PC-3 (cell line): ENCODE measurements around the gene ATP2B3. TPM values are rescaled to one million over a fixed set of nuclear protein-coding genes. Genes with fewer than 3 reads are reported as not detected.

Experiments used
- ATAC-seq: fragments of 200-7000 bp; cut with Tn5 transposase; 2 replicates; pipeline ENCODE4 v1.9.1; 2020; ENCODE audit warnings: mild to moderate bottlenecking, moderate library complexity
- BruUV-seq: library from RNA; stranded (reverse); fragments of 400-500 nt; replicated peaks from 2 replicates; lab custom pipeline; 2021; lab: Mats Ljungman, UMichigan
- CTCF ChIA-PET: fragments of 300-600 bp; sonication (Branson Sonifier 250); formaldehyde crosslinking; loops from one replicate; lab custom pipeline; 2022; ENCODE audit warnings: antibody characterized with exemption; lab: Charles Lee
- POLR2A ChIA-PET: fragments of 300-600 bp; sonication (Branson Sonifier 250); formaldehyde crosslinking; loops from one replicate; lab custom pipeline; 2022; ENCODE audit warnings: antibody characterized with exemption; ENCODE audit not compliant: unreplicated experiment; lab: Charles Lee
- DNase-seq: peaks from one replicate; pipeline ENCODE4 v3.0.0-alpha.2; 2015
- H2AFZ ChIP-seq: fragments of 300-600 bp; sonication (generic); 2 replicates; pipeline ENCODE4 v1.6.0; 2016; ENCODE audit warnings: antibody characterized with exemption, low read length
- H3F3A ChIP-seq: fragments of 300-600 bp; sonication (generic); one replicate; pipeline ENCODE4 v1.6.0; 2017; ENCODE audit warnings: antibody characterized with exemption, low read length, control low read depth, mild to moderate bottlenecking; ENCODE audit not compliant: unreplicated experiment
- H3K27ac ChIP-seq: fragments of 300-600 bp; sonication (generic); 2 replicates; pipeline ENCODE4 v1.5.1; 2016; ENCODE audit warnings: mild to moderate bottlenecking, low read length
- H3K27me3 ChIP-seq: fragments of 300-600 bp; sonication (generic); 2 replicates; pipeline ENCODE4 v1.6.1; 2016; ENCODE audit warnings: low read length, mixed read lengths
- H3K36me3 ChIP-seq: fragments of 300-600 bp; sonication (generic); 2 replicates; pipeline ENCODE4 v1.6.1; 2016; ENCODE audit warnings: low read depth, mixed run types, low read length, mixed read lengths
- H3K4me1 ChIP-seq: fragments of 300-600 bp; sonication (generic); 2 replicates; pipeline ENCODE4 v1.5.1; 2016; ENCODE audit warnings: low read length; ENCODE audit not compliant: insufficient read depth
- H3K4me2 ChIP-seq: fragments of 300-600 bp; sonication (generic); 2 replicates; pipeline ENCODE4 v1.6.0; 2016; ENCODE audit warnings: low read length
- H3K4me3 ChIP-seq: fragments of 300-600 bp; sonication (generic); 2 replicates; pipeline ENCODE4 v1.5.1; 2016; ENCODE audit warnings: mild to moderate bottlenecking, low read length, mixed read lengths
- H3K79me2 ChIP-seq: fragments of 300-600 bp; sonication (generic); 2 replicates; pipeline ENCODE4 v1.6.1; 2017; ENCODE audit warnings: low read length, mixed read lengths
- H3K9ac ChIP-seq: fragments of 300-600 bp; sonication (generic); 2 replicates; pipeline ENCODE4 v1.6.0; 2016; ENCODE audit warnings: mild to moderate bottlenecking, low read length
- H3K9me2 ChIP-seq: fragments of 300-600 bp; sonication (generic); replicated peaks from 2 replicates; pipeline ENCODE4 v1.6.1; 2016; ENCODE audit warnings: mixed run types, low read length, mixed read lengths
- H3K9me3 ChIP-seq: fragments of 300-600 bp; sonication (generic); 2 replicates; pipeline ENCODE4 v1.6.1; 2016; ENCODE audit warnings: low read length, mixed read lengths
- H4K20me1 ChIP-seq: fragments of 300-600 bp; sonication (generic); 2 replicates; pipeline ENCODE4 v1.6.1; 2016; ENCODE audit warnings: low read length, mixed read lengths
- EZH2 ChIP-seq: fragments of 300-600 bp; sonication (generic); IDR thresholded peaks from one replicate; pipeline ENCODE4 v1.6.1; 2017; ENCODE audit warnings: antibody characterized with exemption, mild to moderate bottlenecking, low read length; ENCODE audit not compliant: unreplicated experiment
- EZH2phosphoT487 ChIP-seq: fragments of 300-600 bp; sonication (generic); IDR thresholded peaks from 2 replicates; pipeline ENCODE4 v1.6.1; 2018; ENCODE audit warnings: mild to moderate bottlenecking, antibody characterized with exemption, low read length, borderline replicate concordance
- intact Hi-C: fragments of 100-400 bp; cut with micrococcal nuclease; formaldehyde crosslinking; loops from 2 replicates; pipeline ENCODE4 v1.9.0; 2023
- total RNA-seq: library from RNA; depleted of rRNA; stranded (reverse); fragments of >200 nt; gene quantifications from 2 replicates; pipeline ENCODE4 v1.2.3, GENCODE V29; 2014
- TF ChIP-seq, protein P1 (sequence below): fragments of 300-600 bp; sonication (generic); conservative IDR thresholded peaks from 2 replicates; pipeline ENCODE4 v1.5.1; 2017; ENCODE audit warnings: antibody characterized with exemption, low read depth, mild to moderate bottlenecking, low read length

ATP2B3 gene
- total RNA-seq, 1 experiment from 2014 or later: not detected

DNA sequence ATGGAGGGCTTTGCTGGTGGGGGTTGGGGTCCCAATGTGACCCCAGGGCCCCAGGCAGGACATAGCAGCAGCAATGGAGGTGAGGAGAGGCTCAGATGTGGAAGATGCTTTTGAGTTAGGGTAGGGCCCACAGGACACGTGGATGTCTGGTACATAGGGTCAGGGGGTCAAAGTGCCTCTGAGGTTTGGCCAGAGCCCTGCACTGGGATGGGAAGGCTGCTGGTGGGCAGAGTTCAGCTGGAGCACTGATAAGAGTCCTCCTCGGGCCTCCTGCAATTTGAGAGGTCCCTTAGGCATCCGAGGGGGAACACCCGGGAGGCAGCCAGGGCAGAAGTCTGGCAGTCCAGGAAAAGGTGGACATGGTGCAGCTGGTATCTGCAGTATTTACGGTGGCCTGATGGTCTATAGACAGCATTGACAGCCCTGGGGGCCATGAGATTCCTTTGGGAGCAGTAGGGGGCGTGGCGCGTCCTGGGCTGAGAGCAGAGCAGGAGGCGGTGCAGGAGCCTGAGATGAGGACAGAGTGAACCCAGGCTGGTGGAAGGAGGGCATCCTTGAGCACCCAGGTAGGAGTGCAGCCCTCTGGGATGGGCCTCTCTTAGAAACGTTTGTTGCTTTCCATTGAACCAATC, 58.9 kb downstream of the ATP2B3 start:
- DNase-seq: no peak
- Histone ChIP-seq H3K36me3 (no peaks in the 10 kb centered on the region), H3K79me2 (no peaks in the 10 kb centered on the region), H2AFZ (no peak overlapping the region), H3K9me2 (no peaks in the 10 kb centered on the region), H3K27me3 (no peaks in the 10 kb centered on the region), H3K9me3 (no peaks in the 10 kb centered on the region), H3K4me3 (no peak overlapping the region), H3K4me2 (no peak overlapping the region), H3F3A (no peaks in the 10 kb centered on the region), H3K27ac (no peak overlapping the region), H3K9ac (no peak overlapping the region), H4K20me1 (no peaks in the 10 kb centered on the region), H3K4me1 (no peaks in the 10 kb centered on the region)
- TF ChIP-seq EZH2 (no peak), EZH2phosphoT487 (no peak)
- TF ChIP-seq, protein P1, sequence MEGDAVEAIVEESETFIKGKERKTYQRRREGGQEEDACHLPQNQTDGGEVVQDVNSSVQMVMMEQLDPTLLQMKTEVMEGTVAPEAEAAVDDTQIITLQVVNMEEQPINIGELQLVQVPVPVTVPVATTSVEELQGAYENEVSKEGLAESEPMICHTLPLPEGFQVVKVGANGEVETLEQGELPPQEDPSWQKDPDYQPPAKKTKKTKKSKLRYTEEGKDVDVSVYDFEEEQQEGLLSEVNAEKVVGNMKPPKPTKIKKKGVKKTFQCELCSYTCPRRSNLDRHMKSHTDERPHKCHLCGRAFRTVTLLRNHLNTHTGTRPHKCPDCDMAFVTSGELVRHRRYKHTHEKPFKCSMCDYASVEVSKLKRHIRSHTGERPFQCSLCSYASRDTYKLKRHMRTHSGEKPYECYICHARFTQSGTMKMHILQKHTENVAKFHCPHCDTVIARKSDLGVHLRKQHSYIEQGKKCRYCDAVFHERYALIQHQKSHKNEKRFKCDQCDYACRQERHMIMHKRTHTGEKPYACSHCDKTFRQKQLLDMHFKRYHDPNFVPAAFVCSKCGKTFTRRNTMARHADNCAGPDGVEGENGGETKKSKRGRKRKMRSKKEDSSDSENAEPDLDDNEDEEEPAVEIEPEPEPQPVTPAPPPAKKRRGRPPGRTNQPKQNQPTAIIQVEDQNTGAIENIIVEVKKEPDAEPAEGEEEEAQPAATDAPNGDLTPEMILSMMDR: no peak
- no peak for ATAC-seq
- intact Hi-C loops: no loop called here
- POLR2A ChIA-PET: no interaction called here
- no TSS peak for BruUV-seq
- CTCF ChIA-PET: no interaction called here

GRCh38 chrX:153576961-153577360, 59.5 kb downstream of the ATP2B3 start:
- BruUV-seq: no TSS peak
- POLR2A ChIA-PET: no interaction called here

More at GRCh38 chrX:153576961-153577360, 59.5 kb downstream of the ATP2B3 start:
- Histone ChIP-seq H4K20me1 (no peaks in the 10 kb centered on the region), H3K27me3 (no peaks in the 10 kb centered on the region), H3K9me3 (no peaks in the 10 kb centered on the region), H3K4me3 (no peak overlapping the region), H3K4me1 (no peaks in the 10 kb centered on the region), H3K4me2 (no peak overlapping the region), H3K9me2 (no peaks in the 10 kb centered on the region), H3K9ac (no peak overlapping the region), H2AFZ (no peak overlapping the region), H3F3A (no peaks in the 10 kb centered on the region), H3K27ac (no peak overlapping the region), H3K36me3 (no peaks in the 10 kb centered on the region), H3K79me2 (no peaks in the 10 kb centered on the region)
- DNase-seq (no peak), ATAC-seq (no peak)
- CTCF ChIA-PET: no interaction called here
- no peak for TF ChIP-seq EZH2
- TF ChIP-seq, protein P1: no peak
- TF ChIP-seq EZH2phosphoT487: no peak
- intact Hi-C loops: no loop called here
